H4 (cell line): Measurements from ENCODE around the gene GNAT1. TPM values are rescaled to one million over a fixed set of nuclear protein-coding genes. Genes with fewer than 3 reads are reported as not detected.
"Not testable (repeated sequence)": the region's sequence is repeated elsewhere in the genome, so short reads cannot be mapped to it uniquely, and the experiment has no call there.

Experiments
- DNase-seq: peaks from one replicate; pipeline ENCODE4 v3.0.0-alpha.2; 2015; ENCODE audit warnings: low spot score
- total RNA-seq: library from RNA; depleted of rRNA; stranded (reverse); fragments of >200 nt; shearing (Covaris generic); gene quantifications from 2 replicates; pipeline ENCODE4 v1.2.3, GENCODE V29; 2014

The GNAT1 gene
- total RNA-seq, 1 experiment from 2014 or later = not detected

DNA sequence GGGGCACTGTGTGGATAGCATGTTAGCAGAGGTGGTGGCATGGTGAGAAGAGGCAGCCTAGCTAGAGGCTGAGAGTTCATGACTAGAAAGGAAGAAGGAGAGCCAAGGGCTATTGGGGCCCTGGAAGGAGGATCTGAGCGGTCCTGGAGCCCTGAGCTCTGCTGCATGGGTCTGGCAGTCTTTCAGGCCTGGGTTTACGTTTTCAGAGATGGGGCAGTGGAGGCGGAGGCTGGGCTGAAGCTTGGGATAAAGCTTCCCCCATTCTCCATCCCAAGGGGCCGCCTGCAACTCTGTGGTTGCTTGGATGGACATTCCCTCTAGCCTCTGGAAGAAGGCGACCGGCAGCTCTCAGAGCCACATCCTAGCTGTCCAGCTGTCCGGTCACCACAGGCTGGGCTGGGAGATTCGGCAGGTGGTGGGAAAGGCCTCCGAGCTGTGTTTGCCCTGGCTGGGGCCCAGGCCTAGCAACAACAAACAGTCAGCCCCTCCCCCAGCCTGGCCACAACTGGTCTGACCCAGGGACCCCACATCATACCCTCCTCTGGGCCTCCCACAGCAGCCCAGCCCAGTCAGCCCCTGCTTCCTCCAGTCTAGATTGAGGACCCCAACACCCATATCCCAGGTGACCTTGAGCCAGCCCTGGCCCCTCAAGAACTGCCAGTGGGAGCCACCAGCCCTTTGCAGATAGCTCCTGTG lies 11.9 kb downstream of the GNAT1 start:
- no peak for DNase-seq

DNA sequence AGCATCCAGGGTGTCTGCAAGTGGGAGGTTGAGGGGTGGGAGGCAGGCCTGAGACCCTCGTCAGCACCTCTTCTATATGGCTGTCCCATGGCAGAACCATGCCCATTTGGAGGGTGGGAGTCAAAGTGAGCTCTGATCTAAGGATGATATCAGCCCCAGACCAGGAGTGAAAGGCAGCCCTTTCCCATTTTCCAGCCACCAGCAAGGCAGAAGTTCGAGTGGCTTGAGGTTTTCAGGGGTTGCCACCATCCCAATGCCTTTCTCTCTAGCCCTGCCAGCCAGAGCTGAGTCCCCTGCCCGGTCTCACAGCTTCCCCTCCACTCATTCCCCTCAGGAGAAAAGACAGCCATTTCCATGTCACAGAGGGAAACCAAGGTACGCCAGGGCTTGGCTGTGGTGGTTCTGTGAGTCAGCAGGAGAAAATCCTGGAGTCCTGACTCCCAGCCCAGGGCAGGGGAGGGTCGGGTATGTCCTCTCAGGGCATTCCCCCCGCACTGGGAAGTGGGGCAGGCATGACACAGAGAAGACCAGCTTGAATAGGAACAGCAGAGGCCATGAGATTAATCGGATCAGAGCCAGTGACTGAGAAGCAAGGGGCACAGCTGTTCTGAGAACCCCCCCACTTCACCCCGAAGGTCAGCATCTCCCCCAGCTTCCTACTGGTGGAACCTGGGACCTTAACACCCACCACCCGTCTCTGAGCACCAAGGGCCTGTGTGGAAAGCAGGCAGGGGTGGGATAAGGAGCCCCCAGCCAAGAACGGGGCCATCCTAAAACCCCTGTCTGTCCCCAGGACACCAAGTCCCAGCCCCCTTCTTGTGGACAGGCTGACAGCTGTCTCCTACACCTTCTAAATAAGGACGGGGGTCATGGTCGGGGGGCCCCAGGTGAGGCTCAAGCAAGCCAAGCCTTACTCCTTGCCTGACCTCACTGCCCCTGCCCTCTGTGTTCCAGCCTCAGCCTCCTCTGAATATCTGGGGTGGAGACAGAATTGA lies 12.7 kb downstream of the GNAT1 start:
- no peak for DNase-seq

DNA sequence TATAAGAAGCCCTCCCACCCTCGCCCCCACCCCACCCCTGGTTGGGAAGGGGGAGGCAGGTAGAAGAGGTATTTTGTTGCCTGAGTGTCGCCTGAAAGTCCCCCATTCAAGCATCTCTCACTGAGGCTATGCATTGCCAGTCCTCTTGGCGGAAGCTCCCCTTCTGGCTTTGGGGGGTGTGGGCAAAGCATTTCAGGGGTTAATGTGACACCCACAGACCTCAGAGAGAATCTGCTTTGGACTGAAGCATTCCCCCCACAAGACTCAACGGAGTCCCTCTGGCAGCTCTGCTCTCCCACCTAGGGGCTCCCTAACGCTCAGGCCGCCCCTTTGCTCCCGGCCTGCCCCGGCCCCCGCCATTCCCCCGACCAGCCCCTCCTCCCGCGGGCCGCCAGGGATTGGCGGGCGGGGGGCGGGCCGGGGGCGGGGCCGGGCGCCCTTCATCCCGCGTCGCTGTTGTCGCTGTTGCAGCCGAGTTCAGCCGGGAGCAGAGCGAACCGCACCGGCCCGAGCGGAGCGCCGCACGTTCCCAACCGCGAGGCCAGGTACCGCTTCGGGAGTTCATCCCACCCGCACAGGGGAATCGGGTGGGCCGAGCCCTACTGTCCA lies 13.5 kb downstream of the GNAT1 start, which contains the start of gene SLC38A3:
Gene SLC38A3 (plus strand): TSS at position 468 of the 609 bp plus-strand sequence. CDS start 8,929 bp downstream, outside the sequence.
- DNase-seq = no peak

DNA sequence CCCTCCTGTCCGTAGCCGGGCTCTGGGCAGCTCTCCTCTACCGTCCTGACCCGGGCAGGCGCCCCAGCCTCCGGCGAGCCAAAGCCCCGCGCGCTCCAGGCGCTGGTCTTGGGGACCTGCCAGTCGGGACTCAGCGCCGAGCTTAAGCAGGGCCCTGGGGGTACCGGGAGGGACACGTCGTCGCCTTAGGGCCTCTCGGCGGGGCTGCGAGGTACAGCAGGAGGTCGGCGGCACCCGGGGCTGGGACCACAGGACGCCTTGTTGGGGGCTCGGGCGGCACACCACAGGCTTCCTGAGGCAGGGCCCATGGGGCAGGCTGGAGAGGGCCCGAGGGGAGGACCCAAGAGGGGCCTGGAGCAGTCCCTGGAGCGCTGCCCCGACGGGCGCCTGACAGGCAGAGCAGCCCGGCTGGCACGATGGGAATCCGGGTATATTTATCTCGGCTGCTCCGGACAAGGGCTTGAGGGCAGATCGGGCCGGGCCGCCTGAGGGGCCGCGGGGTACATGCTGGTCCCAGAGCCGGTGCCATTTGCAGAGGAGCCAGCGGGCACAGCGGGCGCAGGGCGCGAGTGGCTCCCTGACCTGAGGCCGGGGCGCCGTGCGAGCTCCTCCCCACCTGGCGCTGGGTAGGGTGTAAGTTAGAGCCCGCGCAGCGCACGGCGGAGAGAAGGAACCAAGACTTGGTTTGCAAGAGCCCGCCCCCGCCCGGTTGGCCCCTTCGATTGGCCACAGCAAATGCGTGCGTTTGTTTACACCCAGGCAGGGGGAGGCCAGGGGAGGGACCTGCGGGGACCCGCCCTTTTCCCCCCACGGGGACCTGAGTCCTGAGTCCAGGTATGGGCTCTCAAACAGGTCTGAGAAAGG lies 14.2 kb downstream of the GNAT1 start:
- no peak for DNase-seq

DNA sequence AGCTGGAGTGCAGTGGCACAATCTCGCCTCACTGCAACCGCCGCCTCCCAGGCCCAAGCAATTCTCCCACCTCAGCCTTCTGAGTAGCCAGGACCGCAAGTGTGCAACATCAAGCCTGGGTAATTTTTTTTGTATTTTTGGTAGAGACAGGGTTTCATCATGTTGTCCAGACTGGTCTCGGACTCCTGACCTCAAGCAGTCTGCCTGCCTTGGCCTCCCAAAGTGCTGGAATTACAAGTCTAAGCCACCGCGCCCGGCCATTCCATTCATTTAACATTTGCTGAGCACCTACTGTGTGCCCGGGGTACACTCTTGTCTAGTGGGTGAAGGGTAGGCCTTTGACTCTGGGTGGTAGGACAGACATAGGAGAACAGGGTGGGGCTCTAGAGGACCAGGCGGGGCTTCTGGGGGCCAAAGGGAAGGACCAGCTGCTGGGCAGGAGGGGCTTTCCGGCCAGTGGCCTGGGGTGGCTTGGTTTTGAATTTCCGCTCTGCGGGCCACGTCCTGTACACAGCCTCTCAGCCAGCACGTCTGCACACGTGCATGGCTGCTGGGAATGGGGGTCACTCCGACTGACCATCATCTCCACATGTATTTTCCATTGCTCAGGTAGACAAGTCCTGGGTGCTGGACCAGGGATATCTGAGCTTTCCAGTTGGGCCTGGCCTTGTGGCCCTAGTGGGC lies 16.1 kb downstream of the GNAT1 start:
- no peak for DNase-seq

DNA sequence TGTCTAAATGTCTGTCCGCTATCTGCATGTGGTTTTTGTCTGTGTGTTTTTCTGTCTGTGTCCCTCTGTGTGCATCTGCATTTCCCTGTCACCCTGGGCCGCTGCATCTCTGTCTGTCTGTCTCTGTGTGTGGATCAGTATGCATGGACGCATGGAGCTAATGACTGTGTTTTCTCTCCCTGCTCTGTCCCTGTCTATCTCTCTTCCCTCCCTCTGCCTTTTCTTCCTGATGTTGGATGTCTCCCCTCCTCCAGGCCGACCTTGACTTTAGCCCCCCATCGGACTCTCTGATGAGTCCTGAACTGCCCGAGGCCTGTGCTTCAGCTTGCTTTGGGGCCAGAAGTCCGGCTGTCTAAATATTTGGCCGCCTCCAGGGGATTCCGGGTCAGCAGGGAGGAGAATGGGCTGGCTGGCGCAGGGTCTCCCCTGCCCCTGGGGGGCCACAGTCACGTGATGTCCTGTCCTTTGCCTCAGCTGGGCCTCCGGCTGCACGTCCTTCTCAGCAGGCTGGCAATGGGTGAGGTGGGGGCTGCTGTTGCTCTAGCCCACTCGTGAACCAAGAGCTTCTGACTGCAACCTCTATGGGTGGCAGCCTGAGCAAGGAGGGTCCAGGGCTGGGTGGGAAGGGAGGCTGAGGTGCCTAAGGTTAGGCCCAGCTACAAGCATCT lies 17.4 kb downstream of the GNAT1 start:
- no peak for DNase-seq

DNA sequence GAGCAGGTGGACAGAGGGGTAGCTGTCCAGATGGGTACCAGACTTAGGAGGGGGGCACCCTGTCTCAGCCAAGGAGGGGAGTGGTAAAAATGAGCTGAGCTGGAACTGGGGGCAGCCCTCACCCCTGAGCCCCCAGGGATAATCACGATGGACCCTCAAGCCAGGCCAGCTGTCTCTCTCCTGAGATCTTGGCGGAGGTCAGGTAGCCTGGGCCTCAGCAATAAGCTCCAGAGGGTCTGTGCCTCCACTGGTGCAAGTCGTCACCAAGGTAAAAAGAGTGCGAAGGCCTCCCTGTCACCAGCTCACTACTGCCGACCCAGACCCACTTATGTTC lies 18.7 kb downstream of the GNAT1 start:
- no peak for DNase-seq

DNA sequence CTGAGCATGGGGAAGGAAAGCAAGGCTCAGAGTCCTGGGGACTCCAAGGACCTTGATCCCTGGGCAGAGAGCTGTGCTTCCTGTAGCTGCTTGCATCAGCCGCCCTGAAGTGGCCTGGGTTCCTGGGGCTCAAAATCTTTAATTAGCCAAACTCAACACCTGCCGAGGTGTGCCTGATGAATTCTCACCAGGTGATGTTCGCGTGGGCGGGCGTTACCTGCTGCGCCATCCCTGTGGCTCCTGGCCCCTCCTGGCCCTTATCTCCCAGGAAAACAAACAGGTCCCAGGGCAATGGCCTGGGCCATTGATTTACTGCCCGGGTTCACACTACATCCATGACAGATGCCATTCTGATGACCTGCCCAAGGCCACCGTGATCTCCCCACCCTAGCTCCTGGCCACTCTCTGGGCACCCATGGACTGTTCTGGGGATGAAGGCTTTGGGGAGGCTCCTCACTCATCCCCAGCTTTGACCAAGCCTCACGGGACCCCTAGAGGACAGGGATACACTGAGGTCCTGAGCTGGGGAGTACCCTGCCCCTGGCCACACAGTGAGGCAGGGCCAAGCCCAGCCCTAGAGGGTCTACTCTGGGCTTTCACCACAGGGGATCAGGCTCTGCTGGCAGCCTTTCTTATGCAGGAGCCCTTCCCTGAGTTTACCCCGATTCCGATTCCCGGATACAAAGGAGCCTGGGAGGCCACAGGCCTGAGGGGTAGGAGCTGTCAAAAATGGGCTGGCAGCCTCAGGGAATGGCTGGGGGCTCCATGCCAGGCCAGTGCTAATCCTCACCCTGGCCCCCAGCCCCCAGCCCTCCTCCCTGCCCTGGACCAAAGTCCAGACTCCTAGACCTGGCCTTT lies 19.3 kb downstream of the GNAT1 start:
- DNase-seq = no peak

DNA sequence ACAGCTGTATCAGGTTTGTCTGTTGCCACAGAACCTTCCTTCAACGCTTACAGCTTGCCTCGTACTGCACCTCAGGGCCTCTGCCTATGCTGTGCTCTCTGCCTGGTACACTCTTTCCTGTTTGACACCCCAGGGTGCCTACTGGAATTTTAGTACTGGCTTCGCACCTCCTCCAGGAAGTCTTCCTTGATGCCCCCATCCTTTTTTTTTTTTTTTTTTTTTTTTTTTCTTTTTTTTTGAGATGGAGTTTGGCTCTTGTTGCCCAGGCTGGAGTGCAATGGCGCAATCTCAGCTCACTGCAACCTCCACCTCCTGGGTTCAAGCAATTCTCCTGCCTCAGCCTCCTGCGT lies 19.9 kb downstream of the GNAT1 start:
- DNase-seq = not testable (repeated sequence)

DNA sequence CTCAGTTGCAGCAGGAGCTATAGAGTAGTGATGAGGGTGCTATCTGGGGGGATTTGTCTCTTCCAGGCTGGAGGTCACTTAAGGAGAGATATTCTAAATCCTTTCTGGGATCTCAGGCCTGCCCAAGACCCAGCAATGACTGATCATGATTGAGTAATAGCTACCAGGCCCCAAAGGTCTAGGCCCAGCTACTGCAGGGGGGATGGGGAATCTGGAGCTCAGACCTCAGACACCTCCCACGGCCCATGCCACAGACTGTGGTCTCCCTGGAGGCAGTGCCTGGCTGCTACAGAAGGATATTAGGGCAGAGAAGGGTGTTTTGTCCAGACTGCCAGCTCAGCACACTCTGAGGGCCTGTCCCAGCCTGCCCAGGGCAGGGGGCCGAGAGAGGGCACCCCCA lies 20.5 kb downstream of the GNAT1 start:
- no peak for DNase-seq

DNA sequence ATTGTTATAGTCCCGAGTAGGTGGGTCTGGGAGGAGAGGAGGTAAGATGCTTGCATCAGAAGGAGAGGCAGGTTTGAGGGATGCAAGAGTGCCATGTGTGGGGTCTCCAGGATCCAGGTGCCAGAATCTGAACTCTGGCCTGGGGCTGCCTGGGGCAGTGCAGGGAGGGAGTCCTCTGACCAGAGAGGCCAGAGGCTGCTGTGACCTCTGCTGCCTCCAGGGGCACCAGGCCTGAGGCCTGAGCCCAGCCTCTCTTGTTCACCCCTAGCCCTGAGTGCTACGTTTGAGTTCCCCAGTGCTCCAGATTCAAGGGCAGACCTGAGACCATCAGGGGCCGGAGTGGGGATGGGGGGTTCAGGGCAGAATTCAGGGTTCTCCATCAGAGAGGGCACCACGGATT lies 21.1 kb downstream of the GNAT1 start:
- no peak for DNase-seq

DNA sequence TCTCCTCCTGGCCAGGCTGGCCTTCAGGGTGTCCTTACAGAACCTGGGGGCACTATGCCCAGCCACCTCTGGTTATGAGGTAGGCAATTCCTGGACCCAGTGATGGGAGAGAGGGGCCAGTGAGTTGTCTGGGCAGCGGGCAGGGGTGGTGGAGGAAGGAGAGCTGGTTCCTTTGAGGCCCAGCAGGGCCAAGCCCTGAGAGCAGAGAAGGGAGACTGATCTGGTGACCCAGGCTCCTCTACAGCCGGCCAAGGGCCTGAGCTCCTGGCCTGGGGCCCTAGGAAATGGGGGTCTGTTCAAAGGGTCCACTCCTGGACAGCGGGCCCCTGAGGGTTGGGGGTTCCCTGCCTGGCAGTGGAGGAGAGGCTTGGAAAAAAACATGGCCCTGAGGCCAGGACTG lies 21.6 kb downstream of the GNAT1 start:
- no peak for DNase-seq

DNA sequence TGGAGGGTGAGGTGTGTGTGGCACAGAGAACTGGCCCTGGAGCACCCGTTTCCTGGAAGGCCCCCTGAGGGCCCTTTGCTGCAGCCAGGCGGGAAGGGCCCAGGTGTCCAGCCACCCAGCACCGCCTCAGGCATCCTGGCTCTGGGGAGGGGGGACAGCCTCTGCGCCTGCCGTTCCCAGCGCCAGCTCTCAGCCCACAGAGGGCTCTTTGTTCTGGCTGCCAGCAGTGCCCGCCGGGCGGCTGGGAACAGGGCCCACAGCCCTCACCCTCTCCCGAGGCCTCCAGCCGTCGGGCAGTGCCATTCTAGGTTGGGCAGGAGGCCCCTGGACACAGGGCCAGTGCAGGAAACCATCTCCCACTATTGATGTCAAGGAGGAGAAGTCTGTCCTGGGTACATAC lies 22.0 kb downstream of the GNAT1 start:
- no peak for DNase-seq

DNA sequence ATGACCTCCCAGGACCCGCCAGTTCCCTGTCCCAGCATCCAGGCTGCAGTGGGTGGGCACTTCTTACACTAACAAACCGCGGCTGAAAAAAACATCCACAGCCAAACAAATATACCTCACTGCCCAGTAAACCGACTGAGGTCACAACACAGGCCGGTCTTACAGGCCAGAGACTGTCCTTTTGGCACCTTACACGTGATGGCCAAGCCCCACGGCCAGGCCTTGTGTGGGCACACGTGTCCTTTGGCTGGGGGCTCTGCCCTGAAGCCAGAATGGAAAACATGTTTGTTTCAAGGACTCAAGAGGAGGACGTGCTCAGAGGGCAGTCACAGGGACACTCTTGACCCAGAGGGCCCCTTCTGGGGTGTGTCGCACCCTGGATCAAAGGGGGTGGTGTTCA lies 23.4 kb downstream of the GNAT1 start:
- no peak for DNase-seq

DNA sequence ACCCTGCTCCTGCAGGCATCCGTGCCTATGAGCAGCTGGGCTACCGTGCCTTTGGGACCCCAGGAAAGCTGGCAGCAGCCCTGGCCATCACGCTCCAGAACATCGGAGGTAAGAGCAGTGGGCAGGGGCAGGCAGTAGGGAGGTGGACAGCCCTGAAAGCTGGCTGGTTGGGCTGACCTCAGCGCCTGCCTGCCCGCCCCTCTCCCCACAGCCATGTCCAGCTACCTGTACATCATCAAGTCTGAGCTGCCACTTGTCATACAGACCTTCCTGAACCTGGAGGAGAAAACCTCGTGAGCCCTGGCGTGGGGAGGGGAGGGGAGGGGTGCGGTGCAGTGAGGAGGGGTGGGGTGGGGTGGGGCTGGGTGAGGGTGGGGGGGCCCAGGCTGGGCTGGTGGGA lies 24.1 kb downstream of the GNAT1 start:
- no peak for DNase-seq

DNA sequence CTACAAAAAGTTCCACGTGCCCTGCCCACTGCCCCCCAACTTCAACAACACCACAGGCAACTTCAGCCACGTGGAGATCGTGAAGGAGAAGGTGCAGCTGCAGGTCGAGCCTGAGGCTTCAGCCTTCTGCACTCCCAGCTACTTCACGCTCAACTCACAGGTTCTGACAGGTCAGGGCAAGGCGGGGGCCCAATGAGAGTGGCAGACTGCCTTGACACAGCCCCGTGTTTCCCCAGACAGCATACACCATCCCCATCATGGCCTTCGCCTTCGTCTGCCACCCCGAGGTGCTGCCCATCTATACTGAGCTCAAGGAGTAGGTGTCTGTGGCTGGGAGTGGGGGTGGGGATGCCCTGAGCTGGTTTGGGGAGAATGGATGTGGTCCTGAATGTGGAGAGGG lies 26.3 kb downstream of the GNAT1 start:
- DNase-seq = no peak

DNA sequence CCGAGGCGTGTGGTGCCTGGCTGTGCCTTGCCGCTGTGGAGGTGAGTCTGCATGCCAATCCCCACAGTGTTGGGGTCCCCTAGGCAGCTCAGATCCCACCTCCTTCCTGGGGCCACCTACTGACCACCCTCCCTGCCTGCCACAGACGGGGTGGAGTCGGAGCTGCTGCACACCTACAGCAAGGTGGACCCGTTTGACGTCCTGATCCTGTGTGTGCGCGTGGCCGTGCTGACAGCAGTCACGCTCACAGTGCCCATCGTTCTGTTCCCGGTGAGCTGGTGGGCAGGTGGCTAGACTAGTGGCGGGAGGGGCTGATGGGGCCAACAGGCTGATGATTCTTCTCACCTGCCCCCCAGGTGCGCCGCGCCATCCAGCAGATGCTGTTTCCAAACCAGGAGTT lies 27.0 kb downstream of the GNAT1 start:
- DNase-seq = no peak

DNA sequence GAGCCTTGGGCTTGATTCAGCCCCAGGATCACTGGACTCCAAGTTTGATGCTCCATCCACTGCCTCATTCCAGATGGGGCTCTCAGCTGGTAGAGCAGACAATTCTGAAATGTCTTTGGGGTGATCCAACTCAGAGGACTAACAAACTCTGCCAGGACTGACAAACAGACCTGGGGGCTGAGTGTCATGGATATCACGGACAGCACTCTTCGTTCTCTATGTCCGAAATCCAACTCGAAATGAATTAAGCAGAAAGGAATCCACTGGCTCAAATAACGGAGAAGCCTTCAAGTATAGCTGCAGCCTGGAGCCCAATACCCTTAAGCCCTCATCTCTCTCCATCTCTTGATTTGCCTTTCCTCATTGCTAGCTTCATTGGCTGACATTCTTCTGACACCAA lies 27.9 kb downstream of the GNAT1 start:
- DNase-seq = no peak

DNA sequence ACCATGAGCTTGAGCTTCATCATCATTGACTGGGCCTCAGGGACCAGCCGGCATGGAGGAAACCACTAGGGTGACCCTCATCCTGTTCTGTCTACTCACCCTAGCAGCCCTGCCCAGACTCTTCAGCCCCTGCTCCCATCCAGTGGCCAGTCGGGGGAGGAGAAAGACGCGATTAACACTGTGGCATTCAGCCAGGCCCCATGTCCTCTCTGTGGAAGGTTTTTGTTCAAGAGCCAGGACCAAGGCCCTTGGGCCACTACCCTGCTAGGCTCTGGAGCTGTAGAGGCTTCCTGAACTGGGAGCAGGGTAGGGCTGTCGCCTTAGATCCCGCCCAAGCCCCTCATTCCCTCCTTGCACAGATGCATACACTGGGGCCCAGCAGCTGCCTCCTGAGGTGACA lies 28.7 kb downstream of the GNAT1 start:
- DNase-seq = no peak

DNA sequence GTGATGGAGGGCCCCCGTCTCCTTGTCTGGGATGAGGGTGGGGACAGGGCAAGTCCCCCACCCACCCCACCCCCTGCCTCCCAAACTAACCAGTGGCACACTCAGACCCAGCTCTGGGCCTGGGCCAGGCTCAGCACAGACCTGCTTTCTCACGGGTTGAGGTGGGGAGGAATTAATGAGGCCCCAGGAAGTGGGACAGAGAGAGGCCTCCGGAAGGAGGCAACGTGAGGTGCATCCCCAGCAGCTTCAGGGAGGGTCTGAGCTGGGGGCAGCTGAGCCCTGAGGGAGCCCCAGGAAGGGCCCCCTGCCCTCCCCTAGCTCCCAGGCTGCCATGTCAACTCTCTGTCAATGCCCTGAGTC lies 29.6 kb downstream of the GNAT1 start:
- DNase-seq = no peak
